HPDE6-E6E7 (cell line): Measurements from ENCODE around the gene STK17B.
A peak's percentile ranks its signal among the peaks of the same experiment; 100 is the strongest.
"Not testable (repeated sequence)": the region's sequence is repeated elsewhere in the genome, so short reads cannot be mapped to it uniquely, and the experiment has no call there.

Experiments used
- DNase-seq: peaks from one replicate; pipeline ENCODE4 v3.0.0; 2011; ENCODE audit warnings: missing footprints; ENCODE audit errors: extremely low spot score

STK17B gene

DNA sequence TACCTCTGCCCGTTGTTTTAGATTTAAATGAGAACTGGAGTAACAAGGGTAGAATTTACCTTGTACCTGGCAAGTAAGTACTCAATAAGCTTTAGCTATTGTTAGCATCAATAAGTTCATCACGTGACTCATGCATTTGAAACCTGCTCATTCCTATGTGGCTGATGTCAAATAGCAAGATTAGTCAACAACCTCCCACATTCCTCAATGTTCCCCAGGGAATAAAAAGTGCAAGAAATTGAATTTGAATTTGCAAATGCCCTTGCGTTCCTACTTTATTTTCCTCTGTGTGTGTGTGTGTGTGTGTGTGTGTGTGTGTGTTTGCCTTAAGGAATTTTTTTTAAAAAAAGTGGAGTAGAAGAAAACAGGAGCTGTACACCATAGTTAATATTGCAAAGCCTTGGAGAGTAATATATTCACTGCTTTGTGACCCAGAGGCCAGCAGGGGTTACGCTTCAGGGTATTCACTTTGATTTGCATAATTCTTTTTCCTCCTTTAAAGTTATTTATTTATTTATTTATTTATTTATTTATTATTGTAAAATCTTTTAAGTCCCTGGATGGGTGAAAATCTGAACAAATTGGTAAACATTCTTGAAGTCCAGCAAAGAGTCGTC lies 58.9 kb downstream of the STK17B start:
- no peak for DNase-seq

DNA sequence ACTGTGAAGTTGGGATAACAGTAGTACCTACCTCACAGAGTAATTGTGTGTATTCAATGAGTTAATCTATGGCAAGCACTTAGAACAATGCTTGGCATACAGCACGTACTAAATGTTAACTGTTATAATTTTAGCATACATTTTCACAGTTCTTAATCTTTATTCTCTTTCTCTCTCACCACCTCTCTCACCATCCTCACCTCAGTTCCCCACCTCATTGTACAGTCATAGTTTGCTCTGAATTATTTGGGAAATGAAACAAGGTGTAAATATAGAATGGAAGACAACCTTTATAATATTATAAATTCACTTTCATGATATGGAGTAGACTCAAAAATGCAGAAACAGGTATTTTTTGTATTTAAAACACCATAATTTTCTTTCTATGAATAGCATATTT lies 62.8 kb downstream of the STK17B start:
- no peak for DNase-seq

DNA sequence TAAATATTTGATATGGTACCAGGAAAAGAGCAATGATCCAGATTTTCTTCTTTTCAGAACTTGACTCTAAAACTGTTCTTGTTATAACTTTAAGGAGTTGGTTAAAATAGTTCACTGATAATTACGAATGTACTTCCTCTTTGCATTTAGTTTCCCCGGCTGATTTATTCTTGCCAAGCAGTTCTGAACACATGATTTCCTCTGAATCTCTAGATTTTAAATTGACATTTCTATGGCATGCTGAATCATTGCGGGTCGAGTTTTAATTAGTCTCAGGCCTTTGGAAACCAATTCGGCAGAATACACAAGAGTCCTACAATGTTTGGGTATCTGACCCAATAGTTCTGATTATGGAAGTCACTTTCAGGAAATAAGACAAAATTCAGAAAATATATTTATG lies 65.4 kb downstream of the STK17B start:
- DNase-seq = no peak

GRCh38 chr2:196104066-196104465 lies 67.3 kb downstream of the STK17B start:
- no peak for DNase-seq

GRCh38 chr2:196103626-196104025 lies 67.8 kb downstream of the STK17B start:
- DNase-seq = no peak

DNA sequence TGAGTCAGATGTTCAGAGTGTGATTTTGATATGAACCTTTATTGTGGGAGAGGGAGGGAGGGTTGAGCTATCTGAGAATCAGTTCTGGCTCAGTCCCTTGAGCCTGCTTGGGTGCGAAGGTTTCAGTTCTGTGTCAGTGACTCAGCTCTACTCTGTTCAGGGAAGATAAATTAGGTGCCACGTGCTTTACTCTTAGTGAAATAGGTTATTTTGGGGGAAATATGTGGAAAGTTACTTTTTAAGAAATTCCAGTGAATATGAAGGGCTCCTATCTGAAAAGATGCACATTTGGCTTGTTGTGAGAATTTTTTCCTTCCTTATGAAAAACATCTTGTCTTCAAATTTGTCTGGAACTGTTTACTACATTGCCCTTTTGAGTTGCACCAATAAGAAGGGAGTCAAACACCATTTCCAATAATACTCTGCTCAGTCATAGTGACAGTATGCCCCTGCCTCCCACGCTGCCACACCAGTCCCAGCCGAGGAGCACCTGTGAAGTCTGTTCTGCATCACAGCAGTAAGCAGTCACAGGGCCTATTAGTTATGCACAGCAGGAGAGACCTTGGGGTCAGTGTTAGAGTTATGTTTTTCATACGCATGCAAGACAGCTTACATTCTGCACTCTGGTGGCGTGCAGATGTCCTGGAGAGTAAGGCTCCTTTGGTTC lies 69.9 kb downstream of the STK17B start:
- DNase-seq = no peak

DNA sequence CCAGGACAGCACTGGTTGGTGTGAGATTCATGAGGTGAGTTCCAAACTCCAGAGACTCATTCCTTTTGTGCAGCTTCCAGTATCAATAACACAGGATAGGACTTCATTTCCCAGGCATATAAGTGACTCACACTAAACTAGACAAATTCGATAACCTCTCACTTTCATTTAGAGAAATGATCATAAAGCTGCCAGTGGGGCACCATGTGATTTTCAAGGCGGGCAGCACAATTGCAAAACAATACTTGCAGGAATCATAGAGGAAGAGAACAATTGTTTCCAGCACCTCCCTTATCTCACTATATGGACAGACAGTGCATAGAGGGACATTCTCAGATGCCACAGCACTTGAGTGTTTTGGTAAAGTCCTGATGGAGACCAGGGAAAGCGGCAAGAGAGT lies 71.5 kb downstream of the STK17B start:
- DNase-seq = no peak

DNA sequence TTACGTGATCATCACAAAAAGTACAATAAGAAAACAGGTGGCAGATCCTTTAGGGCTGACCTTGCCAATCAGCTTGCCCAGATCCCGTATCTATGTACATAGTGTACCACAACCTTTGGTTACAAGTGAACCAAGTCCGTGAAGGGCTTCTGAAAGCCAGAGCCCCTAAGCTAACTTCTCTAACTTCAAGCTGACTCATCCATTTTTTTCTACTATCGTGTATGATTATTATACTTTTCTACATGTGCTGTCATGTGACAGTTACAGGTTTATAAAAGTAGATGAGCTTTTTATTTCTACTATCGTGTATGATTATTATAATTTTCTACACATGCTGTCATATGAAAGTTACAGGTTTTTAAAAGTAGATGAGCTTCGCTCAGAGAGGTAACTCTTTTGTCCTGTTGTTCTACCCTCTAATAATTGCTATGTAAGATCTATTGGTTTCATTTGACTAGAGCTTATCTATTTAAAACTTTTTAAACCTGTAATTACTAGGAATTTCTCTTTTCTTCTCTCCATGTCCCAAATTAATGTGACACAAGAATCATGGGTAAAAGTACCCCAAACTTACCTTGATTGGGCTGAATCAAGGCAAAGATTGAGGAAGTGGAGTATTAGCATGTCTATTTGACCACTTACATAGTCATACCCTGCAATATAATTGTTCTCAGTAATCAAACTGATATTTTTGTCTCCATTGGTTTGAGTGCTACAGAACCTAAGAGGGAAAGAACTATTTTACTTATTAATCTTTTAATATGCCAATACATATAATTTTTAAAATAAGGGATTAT lies 73.3 kb downstream of the STK17B start:
- no peak for DNase-seq

DNA sequence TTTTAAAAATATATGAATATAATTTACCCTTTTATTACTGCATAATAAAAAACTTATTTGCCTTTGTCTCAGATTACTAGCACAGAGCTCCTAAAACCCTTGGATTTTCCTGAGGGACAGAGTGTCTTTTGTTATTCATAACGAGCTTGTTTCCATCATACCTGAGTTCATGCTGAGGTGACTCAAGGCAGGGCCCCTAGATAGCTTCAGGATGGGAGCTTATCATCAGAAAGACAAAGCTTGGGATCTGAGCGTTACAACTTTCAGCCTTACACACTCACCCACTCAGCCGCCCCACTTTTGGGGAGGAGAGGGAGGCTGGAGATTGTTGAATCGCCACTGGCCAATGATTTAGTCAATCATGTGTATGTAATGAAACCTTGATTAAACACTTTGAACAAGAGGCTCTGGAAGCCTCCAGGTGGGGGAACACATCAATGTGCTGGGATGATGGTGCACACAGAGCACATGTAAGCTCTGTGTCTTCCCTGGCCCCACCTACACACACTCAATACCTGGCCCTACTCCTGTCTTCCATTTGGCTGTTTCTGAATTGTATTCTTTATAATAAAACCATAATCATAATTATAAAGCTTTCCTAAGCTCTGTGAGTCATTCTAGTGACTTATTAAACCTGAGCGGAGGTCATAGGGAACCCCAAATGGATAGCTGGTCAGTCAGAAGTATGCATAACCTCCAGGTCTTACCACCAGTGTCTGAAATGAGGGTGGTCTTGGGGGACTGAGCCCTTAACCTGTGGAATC lies 74.2 kb downstream of the STK17B start:
- DNase-seq = no peak

DNA sequence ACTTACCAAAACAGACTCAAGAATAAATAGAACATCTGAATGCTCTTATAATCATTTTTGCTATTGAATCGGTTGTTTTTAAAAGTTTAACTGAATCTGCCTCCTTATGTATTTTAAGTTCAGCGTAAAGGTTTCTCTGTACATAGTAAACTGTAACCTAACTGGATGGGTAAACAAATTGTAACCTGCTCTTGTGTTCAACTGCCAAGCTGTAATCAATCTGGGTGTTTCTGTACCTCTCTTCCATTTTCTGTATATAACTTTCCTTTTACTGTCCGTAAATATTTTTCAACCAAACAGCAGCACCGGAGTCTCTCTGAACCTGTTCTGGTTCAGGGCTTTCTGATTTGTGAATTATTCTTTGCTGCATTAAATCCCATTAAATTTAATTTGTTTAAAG lies 75.1 kb downstream of the STK17B start:
- DNase-seq = no peak

DNA sequence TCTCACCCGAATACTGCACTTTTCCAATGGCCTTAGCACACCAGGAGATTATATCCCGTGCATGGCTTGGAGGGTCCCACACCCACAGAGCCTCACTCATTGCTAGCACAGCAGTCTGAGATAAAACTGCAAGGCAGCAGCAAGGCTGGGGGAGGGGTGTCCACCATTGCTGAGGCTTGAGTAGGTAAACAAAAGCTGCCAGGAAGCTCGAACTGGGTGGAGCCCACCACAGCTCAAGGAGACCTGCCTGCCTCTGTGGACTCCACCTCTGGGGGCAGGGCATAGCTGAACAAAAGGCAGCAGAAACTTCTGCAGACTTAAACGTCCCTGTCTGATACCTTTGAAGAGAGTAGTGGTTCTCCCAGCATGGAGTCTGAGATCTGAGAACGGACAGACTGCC lies 81.9 kb downstream of the STK17B start:
- not testable (repeated sequence) for DNase-seq

DNA sequence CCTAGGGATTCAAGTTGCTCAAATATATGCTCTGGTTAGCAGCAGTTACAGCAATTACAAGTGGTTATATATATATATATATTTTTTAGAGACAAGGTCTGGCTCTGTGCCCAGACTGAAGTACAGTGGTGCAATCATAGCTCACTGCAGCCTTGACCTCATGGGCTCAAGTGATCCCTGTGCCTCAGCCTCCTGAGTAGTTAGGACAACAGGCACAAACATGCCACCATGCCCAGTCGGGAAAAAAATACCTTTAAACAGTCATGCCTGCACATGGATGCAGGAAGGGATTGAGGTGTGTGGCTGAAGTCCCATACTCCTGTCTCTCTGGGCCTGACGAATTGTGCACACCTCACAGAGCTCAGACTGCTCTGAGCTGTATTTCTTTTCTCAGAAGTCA lies 83.2 kb downstream of the STK17B start:
- DNase-seq = peak; percentile 39

DNA sequence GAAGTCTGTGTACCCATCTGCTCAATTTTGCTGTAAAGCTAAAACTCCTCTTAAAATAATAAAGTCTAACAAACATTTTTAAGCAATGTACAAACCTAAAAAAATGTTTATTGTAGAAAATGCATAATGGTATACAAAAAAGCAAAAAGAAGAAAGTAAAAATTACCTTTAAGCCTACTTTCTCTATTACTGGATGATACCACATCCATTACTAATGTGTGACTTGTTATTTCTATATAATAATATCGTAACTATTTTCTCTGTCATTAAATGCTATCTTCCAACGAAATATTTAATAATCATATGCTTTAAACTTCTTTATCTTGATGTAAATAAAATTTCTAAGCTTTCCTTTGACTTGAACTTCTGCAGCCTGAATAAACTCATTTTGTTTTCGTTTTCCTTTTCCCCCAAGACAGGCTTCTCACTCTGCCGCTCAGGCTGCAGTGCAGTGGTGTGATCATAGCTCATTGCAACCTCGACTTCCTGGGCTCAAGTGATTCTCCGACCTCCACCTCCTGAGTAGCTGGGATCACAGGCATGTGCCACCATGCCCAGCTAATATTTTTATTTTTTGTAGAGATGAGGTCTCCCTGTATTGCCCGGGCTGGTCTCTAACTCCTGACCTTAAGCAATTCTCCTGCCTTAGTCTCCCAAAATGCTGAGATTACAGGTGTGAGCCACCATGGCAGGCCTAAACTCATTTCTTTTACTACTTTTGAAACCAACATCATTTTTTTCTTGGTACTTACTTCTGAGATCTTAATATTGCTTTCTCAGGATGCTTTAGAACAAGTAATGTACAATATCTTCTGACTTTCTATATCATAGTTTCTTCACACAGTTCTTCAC lies 84.6 kb downstream of the STK17B start:
- no peak for DNase-seq

DNA sequence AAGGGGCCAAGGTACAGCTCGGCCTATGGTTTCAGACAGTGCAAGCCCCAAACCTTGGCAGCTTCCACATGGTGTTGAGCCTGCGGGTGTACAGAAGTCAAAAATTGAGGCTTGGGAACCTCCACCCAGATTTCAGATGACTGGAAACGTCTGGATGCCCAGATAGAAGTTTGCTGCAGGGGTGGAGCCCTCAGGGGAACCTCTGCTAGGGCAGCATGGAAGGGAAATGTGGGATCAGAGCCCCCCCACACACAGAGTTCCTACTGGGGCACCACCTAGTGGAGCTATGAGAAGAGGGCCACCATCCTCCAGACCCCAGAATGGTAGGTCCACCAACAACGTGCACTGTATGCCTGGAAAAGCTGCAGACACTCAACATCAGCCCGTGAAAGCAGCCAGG lies 87.8 kb downstream of the STK17B start:
- DNase-seq = no peak
